Measurements from ENCODE around the gene CASTOR1.
"Not testable (repeated sequence)": the region's sequence is repeated elsewhere in the genome, so short reads cannot be mapped to it uniquely, and the experiment has no call there.

Gene CASTOR1

GRCh38 chr22:30289141-30289979, at the start of gene CASTOR1:
Gene CASTOR1, minus strand, starts transcription at chr22:30289505. Its CDS starts 8 bp downstream, at chr22:30289497.
- peak; percentile 99 for DNase-seq

- DNase-seq: no peak
Observed at GRCh38 chr22:30338802-30339201, 49.5 kb upstream of the CASTOR1 start.

- DNase-seq: not testable (repeated sequence)
Observed at GRCh38 chr22:30338341-30338740, 49.0 kb upstream of the CASTOR1 start.

GRCh38 chr22:30337461-30337778, 48.1 kb upstream of the CASTOR1 start:
- no peak for DNase-seq

- no peak for DNase-seq
Observed at GRCh38 chr22:30336752-30337460, 47.6 kb upstream of the CASTOR1 start.

- no peak for DNase-seq
Observed at GRCh38 chr22:30335236-30335635, 45.9 kb upstream of the CASTOR1 start.

GRCh38 chr22:30334646-30335045, 45.3 kb upstream of the CASTOR1 start:
- no peak for DNase-seq

GRCh38 chr22:30333707-30334087, 44.4 kb upstream of the CASTOR1 start:
- DNase-seq: no peak

- no peak for DNase-seq
Observed at GRCh38 chr22:30332994-30333706, 43.8 kb upstream of the CASTOR1 start.

GRCh38 chr22:30332551-30332950, 43.2 kb upstream of the CASTOR1 start:
- no peak for DNase-seq

GRCh38 chr22:30328466-30329049, 39.3 kb upstream of the CASTOR1 start:
- DNase-seq: no peak

- DNase-seq: no peak
Observed at GRCh38 chr22:30327864-30328345, 38.6 kb upstream of the CASTOR1 start.

GRCh38 chr22:30326706-30327362, 37.5 kb upstream of the CASTOR1 start, which contains the start of gene TBC1D10A:
Gene TBC1D10A, minus strand, starts transcription at chr22:30326941. Its CDS starts 60 bp downstream, at chr22:30326881.
- DNase-seq: peak; percentile 97

- DNase-seq: no peak
Observed at GRCh38 chr22:30326255-30326705, 37.0 kb upstream of the CASTOR1 start.

- no peak for DNase-seq
Observed at GRCh38 chr22:30325724-30326254, 36.5 kb upstream of the CASTOR1 start.

- no peak for DNase-seq
Observed at GRCh38 chr22:30325065-30325720, 35.9 kb upstream of the CASTOR1 start.

- DNase-seq: peak; percentile 88
Observed at GRCh38 chr22:30324014-30324730, 34.9 kb upstream of the CASTOR1 start.

- no peak for DNase-seq
Observed at GRCh38 chr22:30323246-30323645, 33.9 kb upstream of the CASTOR1 start.

- no peak for DNase-seq
Observed at GRCh38 chr22:30321461-30321860, 32.2 kb upstream of the CASTOR1 start.

- DNase-seq: no peak
Observed at GRCh38 chr22:30320021-30320556, 30.8 kb upstream of the CASTOR1 start.
